Measurements from ENCODE around the gene LIPC.

LIPC gene

DNA sequence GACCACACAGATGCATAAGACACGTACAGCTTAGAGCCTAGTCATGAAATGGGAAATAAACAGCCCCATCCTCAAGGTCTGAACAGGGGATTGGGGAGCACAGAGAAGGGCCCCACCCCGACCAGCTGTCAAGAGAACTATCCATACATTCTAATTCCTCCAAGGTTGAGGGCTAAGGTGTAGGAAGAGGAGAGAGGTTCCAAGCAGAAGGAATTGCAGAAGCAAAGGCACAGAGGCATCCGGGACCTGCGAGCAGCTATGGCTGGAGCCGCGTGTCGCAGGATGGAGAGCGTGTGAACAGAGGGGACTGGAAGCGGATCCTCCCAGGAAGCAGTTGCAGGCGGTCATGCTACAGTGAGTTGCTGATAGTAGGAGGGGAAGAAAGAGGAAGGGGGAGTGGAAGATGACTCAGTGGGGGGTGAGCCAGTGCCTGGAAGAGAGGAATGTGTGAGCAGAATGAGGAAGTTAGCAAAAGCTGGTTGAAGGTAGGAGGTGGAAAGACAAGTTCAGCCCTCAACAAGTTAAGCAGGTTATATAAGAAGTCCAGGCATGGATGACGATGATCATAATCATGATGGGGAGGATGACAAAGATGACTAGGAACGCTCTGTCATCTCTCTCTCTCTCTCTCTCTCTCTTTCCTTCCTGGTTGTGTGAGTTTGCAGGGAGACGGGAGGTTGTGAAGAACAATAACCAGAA, 89.7 kb downstream of the LIPC start:
- H3K4me1 ChIP-seq (ENCODE audit: control insufficient read depth, insufficient read depth, low read length, poor library complexity, severe bottlenecking), result no peaks in the 10 kb centered on the region
- H3K27me3 ChIP-seq (replicated peaks; ENCODE audit: control insufficient read depth, insufficient read depth, low read length, poor library complexity, severe bottlenecking), result no peaks in the 10 kb centered on the region
- DNase-seq, result no peak
- no peaks in the 10 kb centered on the region for H3K9me3 ChIP-seq (ENCODE audit: control insufficient read depth, low read length)
- no peak overlapping the region for H3K4me3 ChIP-seq (ENCODE audit: insufficient read depth, low read depth, low read length, poor library complexity, severe bottlenecking)
- H3K36me3 ChIP-seq (ENCODE audit: control insufficient read depth, insufficient read depth, low read length), result no peaks in the 10 kb centered on the region
- no peak overlapping the region for H3K27ac ChIP-seq (ENCODE audit: insufficient read depth, low read length, poor library complexity, severe bottlenecking)

DNA sequence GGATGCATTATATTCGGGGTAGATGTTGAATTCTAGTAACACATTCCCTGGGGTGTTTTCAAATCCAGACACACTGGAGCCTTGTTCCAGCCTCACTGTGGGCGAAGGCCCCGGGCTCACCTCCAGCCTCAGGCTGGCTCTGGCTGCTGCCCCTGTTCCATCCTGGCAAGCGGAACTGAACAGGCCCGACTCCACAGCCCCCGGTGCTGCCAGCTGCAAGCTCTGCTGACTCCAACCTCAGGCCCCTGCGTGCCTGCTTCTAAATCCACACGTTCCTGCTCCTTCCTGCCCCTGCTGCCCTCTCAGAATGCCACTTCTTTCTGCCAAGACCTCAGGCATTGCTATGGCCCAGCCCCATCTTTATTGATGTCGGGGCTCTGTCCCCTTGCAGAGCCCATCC, 90.6 kb downstream of the LIPC start:
- H3K4me1 ChIP-seq (ENCODE audit: control insufficient read depth, insufficient read depth, low read length, poor library complexity, severe bottlenecking), result no peaks in the 10 kb centered on the region

DNA sequence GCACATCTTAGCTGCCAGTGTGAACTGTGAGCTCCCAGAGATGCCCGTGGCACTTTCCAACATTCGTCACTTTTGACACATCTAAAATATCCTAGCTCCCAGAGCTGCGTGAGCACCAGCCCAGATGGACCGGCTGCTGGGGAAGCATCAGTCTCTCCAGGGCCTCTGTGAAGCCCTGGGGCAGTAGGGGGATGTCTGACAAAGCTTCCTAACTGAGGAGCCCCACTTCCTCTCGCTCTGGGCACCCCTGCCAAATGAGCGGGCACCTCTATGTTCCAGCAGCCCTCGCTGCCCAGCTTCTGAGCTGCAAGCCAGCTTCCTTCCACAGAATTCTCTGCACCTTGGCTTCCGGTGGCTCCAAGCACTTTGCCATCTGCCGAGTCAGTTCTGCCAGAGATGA, 91.1 kb downstream of the LIPC start:
- Histone ChIP-seq H3K36me3 (ENCODE audit: control insufficient read depth, insufficient read depth, low read length) (no peaks in the 10 kb centered on the region), H3K27me3 (replicated peaks; ENCODE audit: control insufficient read depth, insufficient read depth, low read length, poor library complexity, severe bottlenecking) (no peaks in the 10 kb centered on the region), H3K9me3 (ENCODE audit: control insufficient read depth, low read length) (no peaks in the 10 kb centered on the region), H3K4me3 (ENCODE audit: insufficient read depth, low read depth, low read length, poor library complexity, severe bottlenecking) (no peak overlapping the region), H3K4me1 (ENCODE audit: control insufficient read depth, insufficient read depth, low read length, poor library complexity, severe bottlenecking) (no peaks in the 10 kb centered on the region), H3K27ac (ENCODE audit: insufficient read depth, low read length, poor library complexity, severe bottlenecking) (no peak overlapping the region)
- no peak for DNase-seq

More for the DNA sequence above, 90.6 kb downstream of the LIPC start:
- no peak for DNase-seq
- Histone ChIP-seq H3K27ac (ENCODE audit: insufficient read depth, low read length, poor library complexity, severe bottlenecking) (no peak overlapping the region), H3K9me3 (ENCODE audit: control insufficient read depth, low read length) (no peaks in the 10 kb centered on the region), H3K27me3 (replicated peaks; ENCODE audit: control insufficient read depth, insufficient read depth, low read length, poor library complexity, severe bottlenecking) (no peaks in the 10 kb centered on the region), H3K4me3 (ENCODE audit: insufficient read depth, low read depth, low read length, poor library complexity, severe bottlenecking) (no peak overlapping the region), H3K36me3 (ENCODE audit: control insufficient read depth, insufficient read depth, low read length) (no peaks in the 10 kb centered on the region)

DNA sequence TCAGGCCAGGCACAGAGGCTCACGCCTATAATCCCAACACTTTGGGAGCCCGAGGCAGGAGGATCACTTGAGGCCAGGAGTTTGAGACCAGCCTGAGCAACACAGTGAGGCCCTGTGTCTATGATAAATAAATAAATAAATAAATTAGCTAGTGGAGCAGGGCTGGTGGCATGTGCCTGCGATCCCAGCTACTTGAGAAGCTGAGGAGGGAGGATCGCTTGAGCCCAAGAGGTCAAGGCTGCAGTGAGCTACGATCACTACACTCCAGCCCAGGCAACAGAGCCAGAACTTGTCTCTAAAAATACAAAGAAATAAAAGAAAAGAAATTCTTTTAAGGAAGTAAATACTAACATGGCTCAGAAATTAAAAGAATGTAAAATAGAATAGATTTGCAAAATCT, 91.8 kb downstream of the LIPC start:
- no peaks in the 10 kb centered on the region for H3K27me3 ChIP-seq (replicated peaks; ENCODE audit: control insufficient read depth, insufficient read depth, low read length, poor library complexity, severe bottlenecking)
- no peak overlapping the region for H3K27ac ChIP-seq (ENCODE audit: insufficient read depth, low read length, poor library complexity, severe bottlenecking)
- no peaks in the 10 kb centered on the region for H3K9me3 ChIP-seq (ENCODE audit: control insufficient read depth, low read length)
- H3K4me3 ChIP-seq (ENCODE audit: insufficient read depth, low read depth, low read length, poor library complexity, severe bottlenecking), result no peak overlapping the region
- no peaks in the 10 kb centered on the region for H3K36me3 ChIP-seq (ENCODE audit: control insufficient read depth, insufficient read depth, low read length)
- DNase-seq, result no peak
- no peaks in the 10 kb centered on the region for H3K4me1 ChIP-seq (ENCODE audit: control insufficient read depth, insufficient read depth, low read length, poor library complexity, severe bottlenecking)

DNA sequence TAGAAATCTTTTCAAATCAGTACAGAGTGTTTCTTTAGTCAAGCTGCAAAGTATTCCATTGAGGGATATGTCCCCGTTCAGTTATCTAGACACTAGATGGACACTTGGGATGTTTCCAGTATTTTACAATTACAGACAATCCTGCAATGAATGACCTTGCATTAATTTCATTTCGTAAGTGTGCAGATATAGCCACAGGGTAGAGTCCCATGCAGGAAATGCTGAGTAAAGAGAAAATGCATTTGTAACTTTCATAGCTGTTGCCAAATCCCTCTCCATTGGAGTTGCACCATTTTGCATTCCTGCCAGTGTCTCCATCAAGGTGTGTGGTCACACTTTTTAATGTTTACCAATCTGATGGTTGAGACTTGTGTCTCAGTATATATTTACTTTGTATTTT, 92.5 kb downstream of the LIPC start:
- no peak for DNase-seq
- Histone ChIP-seq H3K4me1 (ENCODE audit: control insufficient read depth, insufficient read depth, low read length, poor library complexity, severe bottlenecking) (no peaks in the 10 kb centered on the region), H3K27me3 (replicated peaks; ENCODE audit: control insufficient read depth, insufficient read depth, low read length, poor library complexity, severe bottlenecking) (no peaks in the 10 kb centered on the region), H3K36me3 (ENCODE audit: control insufficient read depth, insufficient read depth, low read length) (no peaks in the 10 kb centered on the region), H3K4me3 (ENCODE audit: insufficient read depth, low read depth, low read length, poor library complexity, severe bottlenecking) (no peak overlapping the region), H3K9me3 (ENCODE audit: control insufficient read depth, low read length) (no peaks in the 10 kb centered on the region), H3K27ac (ENCODE audit: insufficient read depth, low read length, poor library complexity, severe bottlenecking) (no peak overlapping the region)

DNA sequence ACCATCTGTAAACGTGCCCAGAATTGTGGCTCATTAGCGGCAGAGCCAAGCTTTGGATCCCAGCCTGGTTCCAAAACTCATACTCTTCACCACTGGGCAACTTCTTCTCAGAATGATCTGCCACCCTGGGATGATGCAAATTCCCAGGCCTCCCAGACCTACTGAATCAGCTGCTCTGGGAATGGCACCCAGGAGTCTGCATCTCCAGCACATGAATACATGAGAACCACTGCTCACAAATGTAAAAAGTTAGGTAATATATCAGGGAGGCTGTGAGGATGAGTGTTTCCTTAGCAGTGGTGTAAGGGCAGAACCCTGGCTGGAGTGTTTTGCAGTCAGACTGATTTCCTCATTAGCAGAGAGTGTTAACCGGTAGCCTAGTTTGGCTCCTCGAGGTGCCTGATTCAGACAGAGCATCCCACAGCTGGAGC, 94.2 kb downstream of the LIPC start:
- H3K9me3 ChIP-seq (ENCODE audit: control insufficient read depth, low read length), result no peaks in the 10 kb centered on the region
- H3K4me1 ChIP-seq (ENCODE audit: control insufficient read depth, insufficient read depth, low read length, poor library complexity, severe bottlenecking), result no peaks in the 10 kb centered on the region
- no peaks in the 10 kb centered on the region for H3K36me3 ChIP-seq (ENCODE audit: control insufficient read depth, insufficient read depth, low read length)
- no peak for DNase-seq
- H3K27ac ChIP-seq (ENCODE audit: insufficient read depth, low read length, poor library complexity, severe bottlenecking), result no peak overlapping the region
- no peaks in the 10 kb centered on the region for H3K27me3 ChIP-seq (replicated peaks; ENCODE audit: control insufficient read depth, insufficient read depth, low read length, poor library complexity, severe bottlenecking)
- no peak overlapping the region for H3K4me3 ChIP-seq (ENCODE audit: insufficient read depth, low read depth, low read length, poor library complexity, severe bottlenecking)

DNA sequence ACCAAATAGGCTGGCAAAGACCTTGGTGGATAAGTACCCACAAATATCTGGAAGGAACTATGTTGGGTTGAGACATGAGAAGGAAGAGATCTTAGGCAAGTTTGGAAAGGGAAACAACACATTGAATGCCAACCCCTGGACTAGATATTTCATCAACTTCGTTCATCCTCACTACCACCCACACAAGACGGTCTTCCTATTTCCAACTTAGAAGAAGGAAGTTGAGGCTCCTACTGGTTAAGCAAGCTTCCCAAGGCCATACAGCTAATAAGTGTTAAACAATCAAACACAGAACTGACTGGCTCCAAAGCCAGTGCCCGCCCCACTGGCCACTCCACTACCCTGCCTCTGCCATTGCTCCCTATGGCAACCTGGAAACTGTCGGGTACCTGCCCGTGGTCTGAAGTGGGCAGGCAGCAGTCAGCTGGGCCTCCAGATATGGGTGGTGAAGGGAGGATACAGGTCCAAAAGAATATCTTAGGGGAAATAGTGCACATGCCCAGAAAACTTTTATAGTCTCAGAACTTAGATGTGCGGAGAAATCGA, 94.9 kb downstream of the LIPC start:
- no peak for DNase-seq
- no peaks in the 10 kb centered on the region for H3K36me3 ChIP-seq (ENCODE audit: control insufficient read depth, insufficient read depth, low read length)
- no peak overlapping the region for H3K4me3 ChIP-seq (ENCODE audit: insufficient read depth, low read depth, low read length, poor library complexity, severe bottlenecking)
- no peaks in the 10 kb centered on the region for H3K27me3 ChIP-seq (replicated peaks; ENCODE audit: control insufficient read depth, insufficient read depth, low read length, poor library complexity, severe bottlenecking)
- H3K4me1 ChIP-seq (ENCODE audit: control insufficient read depth, insufficient read depth, low read length, poor library complexity, severe bottlenecking), result no peaks in the 10 kb centered on the region
- H3K9me3 ChIP-seq (ENCODE audit: control insufficient read depth, low read length), result no peaks in the 10 kb centered on the region
- H3K27ac ChIP-seq (ENCODE audit: insufficient read depth, low read length, poor library complexity, severe bottlenecking), result no peak overlapping the region

DNA sequence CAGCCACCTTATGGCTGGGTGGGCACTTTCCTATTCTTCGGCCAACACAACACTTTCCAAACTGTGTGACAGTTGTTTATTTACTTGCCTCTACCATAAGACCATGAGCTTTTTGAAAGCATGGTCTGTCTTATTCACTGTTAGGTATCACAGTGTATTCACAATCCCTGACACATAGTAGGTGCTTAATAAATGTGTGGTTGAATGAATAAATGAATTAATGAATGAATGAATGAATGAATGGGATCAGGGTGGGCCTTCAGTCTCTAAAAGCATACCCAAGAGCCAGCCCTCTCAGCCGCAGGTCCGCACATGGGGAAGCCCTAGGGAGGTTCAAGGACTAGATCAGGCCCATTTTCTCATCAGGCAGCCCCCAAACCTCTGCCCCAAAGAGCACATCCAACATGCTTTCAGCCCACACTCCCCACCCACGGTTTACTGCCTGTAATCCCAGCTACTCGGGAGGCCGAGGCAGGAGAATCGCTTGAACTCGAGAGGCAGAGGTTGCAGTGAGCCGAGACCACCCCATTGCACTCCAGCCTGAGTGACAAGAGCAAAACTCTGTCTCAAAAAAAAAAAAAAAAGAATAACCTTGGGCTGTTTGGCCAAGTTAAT, 95.9 kb downstream of the LIPC start:
- no peak for DNase-seq
- Histone ChIP-seq H3K9me3 (ENCODE audit: control insufficient read depth, low read length) (no peaks in the 10 kb centered on the region), H3K36me3 (ENCODE audit: control insufficient read depth, insufficient read depth, low read length) (no peaks in the 10 kb centered on the region), H3K4me3 (ENCODE audit: insufficient read depth, low read depth, low read length, poor library complexity, severe bottlenecking) (no peak overlapping the region), H3K27ac (ENCODE audit: insufficient read depth, low read length, poor library complexity, severe bottlenecking) (no peak overlapping the region), H3K4me1 (ENCODE audit: control insufficient read depth, insufficient read depth, low read length, poor library complexity, severe bottlenecking) (no peaks in the 10 kb centered on the region), H3K27me3 (replicated peaks; ENCODE audit: control insufficient read depth, insufficient read depth, low read length, poor library complexity, severe bottlenecking) (no peaks in the 10 kb centered on the region)

DNA sequence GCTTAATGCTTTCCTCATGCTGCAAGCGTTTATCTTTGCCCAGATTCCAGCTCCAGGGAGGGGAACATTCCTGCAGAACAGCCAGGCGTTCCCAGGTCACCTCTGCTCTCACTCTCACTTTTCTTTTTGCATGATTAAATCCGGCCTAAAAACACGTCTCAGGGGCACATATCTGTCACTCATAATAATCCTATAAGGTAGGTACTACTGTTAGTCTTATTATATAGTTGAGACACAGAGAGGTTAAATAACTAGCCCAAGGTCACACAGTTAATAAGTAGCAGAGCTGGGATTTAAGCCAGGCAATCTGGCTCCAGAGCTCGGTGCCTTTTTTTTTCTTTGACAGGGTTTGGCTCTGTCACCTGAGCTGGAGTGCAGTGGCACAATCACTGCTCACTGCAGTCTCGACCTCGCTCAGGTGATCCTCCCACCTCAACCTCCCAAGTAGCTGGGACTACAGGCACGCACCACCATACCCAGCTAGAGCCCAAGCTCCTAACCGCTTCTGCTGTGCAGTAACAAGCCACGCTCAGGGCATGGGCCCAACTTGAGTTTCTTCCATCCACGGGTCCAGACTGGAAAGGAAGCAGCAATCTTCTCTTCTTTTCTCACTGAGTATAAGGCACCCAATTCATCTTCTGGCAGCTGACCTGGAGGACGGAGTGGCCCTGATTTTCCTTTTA, 96.5 kb downstream of the LIPC start:
- no peaks in the 10 kb centered on the region for H3K36me3 ChIP-seq (ENCODE audit: control insufficient read depth, insufficient read depth, low read length)
- no peak overlapping the region for H3K27ac ChIP-seq (ENCODE audit: insufficient read depth, low read length, poor library complexity, severe bottlenecking)
- H3K4me1 ChIP-seq (ENCODE audit: control insufficient read depth, insufficient read depth, low read length, poor library complexity, severe bottlenecking), result no peaks in the 10 kb centered on the region
- no peaks in the 10 kb centered on the region for H3K9me3 ChIP-seq (ENCODE audit: control insufficient read depth, low read length)
- H3K27me3 ChIP-seq (replicated peaks; ENCODE audit: control insufficient read depth, insufficient read depth, low read length, poor library complexity, severe bottlenecking), result no peaks in the 10 kb centered on the region
- H3K4me3 ChIP-seq (ENCODE audit: insufficient read depth, low read depth, low read length, poor library complexity, severe bottlenecking), result no peak overlapping the region
- no peak for DNase-seq

DNA sequence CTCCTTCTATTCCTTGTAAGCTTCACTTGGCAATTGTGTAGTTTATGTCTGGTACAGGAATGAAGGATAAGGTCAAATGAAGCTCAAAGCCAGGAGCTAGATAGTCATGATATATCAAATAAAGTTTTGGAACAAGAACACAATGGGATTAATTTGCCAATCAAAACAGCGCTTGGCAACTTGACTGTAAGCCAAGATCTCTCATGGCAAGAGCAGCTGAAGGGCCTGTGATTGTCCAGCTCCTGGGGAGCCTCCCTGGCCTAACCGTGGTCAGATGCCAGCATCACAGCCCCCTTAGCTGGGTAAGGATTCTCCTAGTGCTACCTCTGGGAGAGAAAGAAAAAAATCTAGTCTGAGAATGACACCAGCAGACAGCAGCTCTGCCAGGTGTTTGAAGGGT, 97.2 kb downstream of the LIPC start:
- Histone ChIP-seq H3K27ac (ENCODE audit: insufficient read depth, low read length, poor library complexity, severe bottlenecking) (no peak overlapping the region), H3K4me3 (ENCODE audit: insufficient read depth, low read depth, low read length, poor library complexity, severe bottlenecking) (no peak overlapping the region), H3K9me3 (ENCODE audit: control insufficient read depth, low read length) (no peaks in the 10 kb centered on the region), H3K27me3 (replicated peaks; ENCODE audit: control insufficient read depth, insufficient read depth, low read length, poor library complexity, severe bottlenecking) (no peaks in the 10 kb centered on the region), H3K4me1 (ENCODE audit: control insufficient read depth, insufficient read depth, low read length, poor library complexity, severe bottlenecking) (no peaks in the 10 kb centered on the region), H3K36me3 (ENCODE audit: control insufficient read depth, insufficient read depth, low read length) (no peaks in the 10 kb centered on the region)
- DNase-seq, result no peak

Data from effector memory CD4-positive, alpha-beta T cell (primary cell).